ENCODE results near the gene ALG1.

DNA sequence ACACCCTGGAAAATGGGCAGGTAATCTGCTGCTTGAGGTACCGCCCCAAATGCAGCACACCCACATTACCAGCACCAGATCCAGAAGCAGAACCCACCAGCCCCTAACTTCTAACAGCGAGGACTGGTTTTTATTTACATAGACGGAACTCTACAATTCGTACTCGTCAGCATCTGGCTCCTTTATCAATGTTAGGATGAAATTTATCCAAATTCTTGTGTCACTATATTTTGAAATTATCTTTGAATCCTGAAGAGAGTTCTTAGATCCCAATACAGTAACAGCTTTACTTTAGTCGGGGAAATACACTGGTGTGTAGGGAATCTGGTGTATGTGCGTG lies 332 bp upstream of the ALG1 start:
- TF ChIP-seq FOXJ3 (CRISPR knock-in tag; IDR thresholded peaks at IDR 0.05; ENCODE audit: borderline replicate concordance) (no peak), TEAD4 (CRISPR knock-in tag; IDR thresholded peaks at IDR 0.05) (no peak)
- TF ChIP-seq, protein P1, sequence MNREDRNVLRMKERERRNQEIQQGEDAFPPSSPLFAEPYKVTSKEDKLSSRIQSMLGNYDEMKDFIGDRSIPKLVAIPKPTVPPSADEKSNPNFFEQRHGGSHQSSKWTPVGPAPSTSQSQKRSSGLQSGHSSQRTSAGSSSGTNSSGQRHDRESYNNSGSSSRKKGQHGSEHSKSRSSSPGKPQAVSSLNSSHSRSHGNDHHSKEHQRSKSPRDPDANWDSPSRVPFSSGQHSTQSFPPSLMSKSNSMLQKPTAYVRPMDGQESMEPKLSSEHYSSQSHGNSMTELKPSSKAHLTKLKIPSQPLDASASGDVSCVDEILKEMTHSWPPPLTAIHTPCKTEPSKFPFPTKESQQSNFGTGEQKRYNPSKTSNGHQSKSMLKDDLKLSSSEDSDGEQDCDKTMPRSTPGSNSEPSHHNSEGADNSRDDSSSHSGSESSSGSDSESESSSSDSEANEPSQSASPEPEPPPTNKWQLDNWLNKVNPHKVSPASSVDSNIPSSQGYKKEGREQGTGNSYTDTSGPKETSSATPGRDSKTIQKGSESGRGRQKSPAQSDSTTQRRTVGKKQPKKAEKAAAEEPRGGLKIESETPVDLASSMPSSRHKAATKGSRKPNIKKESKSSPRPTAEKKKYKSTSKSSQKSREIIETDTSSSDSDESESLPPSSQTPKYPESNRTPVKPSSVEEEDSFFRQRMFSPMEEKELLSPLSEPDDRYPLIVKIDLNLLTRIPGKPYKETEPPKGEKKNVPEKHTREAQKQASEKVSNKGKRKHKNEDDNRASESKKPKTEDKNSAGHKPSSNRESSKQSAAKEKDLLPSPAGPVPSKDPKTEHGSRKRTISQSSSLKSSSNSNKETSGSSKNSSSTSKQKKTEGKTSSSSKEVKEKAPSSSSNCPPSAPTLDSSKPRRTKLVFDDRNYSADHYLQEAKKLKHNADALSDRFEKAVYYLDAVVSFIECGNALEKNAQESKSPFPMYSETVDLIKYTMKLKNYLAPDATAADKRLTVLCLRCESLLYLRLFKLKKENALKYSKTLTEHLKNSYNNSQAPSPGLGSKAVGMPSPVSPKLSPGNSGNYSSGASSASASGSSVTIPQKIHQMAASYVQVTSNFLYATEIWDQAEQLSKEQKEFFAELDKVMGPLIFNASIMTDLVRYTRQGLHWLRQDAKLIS (CRISPR knock-in tag; IDR thresholded peaks at IDR 0.05; ENCODE audit: borderline replicate concordance): no peak
- TF ChIP-seq, protein P2, sequence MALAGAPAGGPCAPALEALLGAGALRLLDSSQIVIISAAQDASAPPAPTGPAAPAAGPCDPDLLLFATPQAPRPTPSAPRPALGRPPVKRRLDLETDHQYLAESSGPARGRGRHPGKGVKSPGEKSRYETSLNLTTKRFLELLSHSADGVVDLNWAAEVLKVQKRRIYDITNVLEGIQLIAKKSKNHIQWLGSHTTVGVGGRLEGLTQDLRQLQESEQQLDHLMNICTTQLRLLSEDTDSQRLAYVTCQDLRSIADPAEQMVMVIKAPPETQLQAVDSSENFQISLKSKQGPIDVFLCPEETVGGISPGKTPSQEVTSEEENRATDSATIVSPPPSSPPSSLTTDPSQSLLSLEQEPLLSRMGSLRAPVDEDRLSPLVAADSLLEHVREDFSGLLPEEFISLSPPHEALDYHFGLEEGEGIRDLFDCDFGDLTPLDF (CRISPR knock-in tag; IDR thresholded peaks at IDR 0.05): no peak
